Psoas muscle (tissue), 8 donors: ENCODE data around the gene ECI1. TPM values are rescaled to one million over a fixed set of nuclear protein-coding genes. Genes with fewer than 3 reads are reported as not detected.

Experiments used
- ATAC-seq, 4 donors: fragments of 200-7000 bp; cut with Tn5 transposase; one replicate each; pipeline ENCODE4 v1.9.1; 2020; ENCODE audit warnings: moderate library complexity in 3 of 4, mild to moderate bottlenecking in 2 of 4
- DNase-seq, 2 donors: peaks; one replicate each; pipeline ENCODE4 v3.0.0-alpha.2; 2020
- H3K27ac ChIP-seq: fragments of 200-600 bp; one replicate; pipeline ENCODE4 v1.8.0; 2022
- H3K27me3 ChIP-seq, 3 donors: fragments of 200-600 bp in 1 of 3; one replicate each; pipeline versions ENCODE4 v1.6.1 to v1.8.0; 2013 to 2022; ENCODE audit warnings: low read length in 2 of 3, mild to moderate bottlenecking in 2 of 3, moderate library complexity in 1 of 3; ENCODE audit not compliant: insufficient read depth in 3 of 3
- H3K36me3 ChIP-seq, 2 donors: fragments of 200-600 bp in 1 of 2; one replicate each; pipeline versions ENCODE4 v1.6.1 to v1.8.0; 2013 to 2022; ENCODE audit warnings: low read depth in 1 of 2, mild to moderate bottlenecking in 1 of 2, moderate library complexity in 1 of 2; ENCODE audit not compliant: insufficient read depth in 1 of 2
- H3K4me1 ChIP-seq: fragments of 200-600 bp; one replicate; pipeline ENCODE4 v1.8.0; 2022
- H3K4me3 ChIP-seq: fragments of 200-600 bp; one replicate; pipeline ENCODE4 v1.8.0; 2022; ENCODE audit warnings: mild to moderate bottlenecking
- H3K9me3 ChIP-seq: fragments of 200-600 bp; one replicate; pipeline ENCODE4 v1.8.0; 2022
- WGBS, 3 donors: extraction: QIAGEN DNeasy Blood & Tissue Kit; methylation state at CpG; one replicate each; pipeline versions ENCODE4 v1.1.6 to v1.1.7; 2013; 5-methylcytosine and 5-hydroxymethylcytosine counted together
- intact Hi-C, 2 donors: fragments of 100-400 bp; cut with DNase I; formaldehyde crosslinking; loops; one replicate each; pipeline versions ENCODE4 v1.11.0 to v1.14.2; 2022
- polyA plus RNA-seq, 3 donors: library from polyadenylated mRNA; stranded (reverse); fragments of 200-250 nt; gene quantifications; one replicate each; pipeline ENCODE4 v1.2.3, GENCODE V29; 2013
- total RNA-seq, 4 donors: library from RNA; stranded (reverse); fragmentation: NEBNext Ultra II Directional in 2 of 4; extraction: Animal tissue kit (Norgen Biotek cat#: 25700) in 2 of 4; gene quantifications; one replicate each; pipeline versions ENCODE4 v1.2.1 to v1.2.4, GENCODE V29; 2021 to 2023
- TF ChIP-seq, protein P1 (sequence below): fragments of 200-600 bp; IDR thresholded peaks from one replicate; pipeline ENCODE4 v1.8.0; 2022; ENCODE audit warnings: antibody characterized with exemption
- donor health status: healthy with polysubstance abuse.
- donor health status: DM: no; HTN: no; CAD: no; lungs with moderate emphysema.
- donor health status: Bipolar disorder and iron deficiency.
- donor health status: healthy.
- donor health status: DM: yes; HTN: yes; CAD: no.
- donor health status: DM: no; HTN: no; CAD: no.
- donor health status: DM: no; HTN: no; CAD: no.
- donor health status: DM: yes; HTN: yes; CAD: no.

Gene ECI1
- total and polyA plus RNA-seq, 7 donors = 81.7 to 205 (median 138) TPM

DNA sequence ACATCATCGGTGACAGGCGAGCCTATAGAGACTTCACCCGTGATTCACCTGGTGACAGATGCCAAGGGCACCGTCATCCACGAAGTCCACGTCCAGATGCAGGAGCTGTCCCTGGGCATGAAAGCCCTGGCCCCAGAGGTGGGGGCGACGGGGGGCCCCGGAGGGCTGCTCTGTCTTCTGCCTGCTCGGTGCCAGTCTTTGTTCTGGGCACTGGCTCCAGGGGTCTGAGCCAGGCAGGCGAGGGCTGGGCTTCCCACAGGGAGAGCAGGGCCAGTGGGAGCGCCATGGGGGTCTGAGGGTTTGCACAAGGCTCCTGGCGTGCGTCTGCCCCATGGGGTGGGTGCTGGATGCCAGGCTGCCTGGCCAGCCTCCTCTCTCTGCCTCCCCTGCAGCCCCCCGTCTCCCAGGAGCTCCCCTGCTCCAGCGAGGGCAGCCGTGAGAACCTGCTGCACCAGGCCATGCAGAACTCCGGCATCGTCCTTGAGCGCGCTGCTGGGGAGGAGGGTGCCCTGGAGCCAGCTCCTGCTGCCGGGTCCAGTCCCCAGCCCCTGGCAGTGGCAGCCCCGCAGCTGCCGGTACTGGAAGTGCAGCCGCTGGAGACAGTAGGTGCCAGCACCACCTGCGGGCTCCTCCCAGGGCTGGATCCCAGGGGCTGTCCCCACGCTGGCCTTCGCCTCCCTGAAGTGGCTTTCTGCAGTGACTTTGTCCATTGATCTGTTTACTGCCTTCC lies 18.2 kb downstream of the ECI1 start:
- ATAC-seq (no peak), DNase-seq (no peak)
- H3K36me3 ChIP-seq = peaks cover 3 to 76% of the 10 kb centered on the region in 2 donors
- no peak overlapping the region for H3K4me3 ChIP-seq
- 85 to 91% (median 88%) methylated on average over 26 to 28 of the region's 28 CpGs for WGBS, 3 donors
- TF ChIP-seq, protein P1, sequence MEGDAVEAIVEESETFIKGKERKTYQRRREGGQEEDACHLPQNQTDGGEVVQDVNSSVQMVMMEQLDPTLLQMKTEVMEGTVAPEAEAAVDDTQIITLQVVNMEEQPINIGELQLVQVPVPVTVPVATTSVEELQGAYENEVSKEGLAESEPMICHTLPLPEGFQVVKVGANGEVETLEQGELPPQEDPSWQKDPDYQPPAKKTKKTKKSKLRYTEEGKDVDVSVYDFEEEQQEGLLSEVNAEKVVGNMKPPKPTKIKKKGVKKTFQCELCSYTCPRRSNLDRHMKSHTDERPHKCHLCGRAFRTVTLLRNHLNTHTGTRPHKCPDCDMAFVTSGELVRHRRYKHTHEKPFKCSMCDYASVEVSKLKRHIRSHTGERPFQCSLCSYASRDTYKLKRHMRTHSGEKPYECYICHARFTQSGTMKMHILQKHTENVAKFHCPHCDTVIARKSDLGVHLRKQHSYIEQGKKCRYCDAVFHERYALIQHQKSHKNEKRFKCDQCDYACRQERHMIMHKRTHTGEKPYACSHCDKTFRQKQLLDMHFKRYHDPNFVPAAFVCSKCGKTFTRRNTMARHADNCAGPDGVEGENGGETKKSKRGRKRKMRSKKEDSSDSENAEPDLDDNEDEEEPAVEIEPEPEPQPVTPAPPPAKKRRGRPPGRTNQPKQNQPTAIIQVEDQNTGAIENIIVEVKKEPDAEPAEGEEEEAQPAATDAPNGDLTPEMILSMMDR = no peak
- no peak overlapping the region for H3K27ac ChIP-seq
- H3K4me1 ChIP-seq = peaks cover 9% of the 10 kb centered on the region
- H3K9me3 ChIP-seq = no peaks in the 10 kb centered on the region
- intact Hi-C loops = no loop called here
- H3K27me3 ChIP-seq = peaks cover 0 to 13% (median 4%) of the 10 kb centered on the region in 3 donors

DNA sequence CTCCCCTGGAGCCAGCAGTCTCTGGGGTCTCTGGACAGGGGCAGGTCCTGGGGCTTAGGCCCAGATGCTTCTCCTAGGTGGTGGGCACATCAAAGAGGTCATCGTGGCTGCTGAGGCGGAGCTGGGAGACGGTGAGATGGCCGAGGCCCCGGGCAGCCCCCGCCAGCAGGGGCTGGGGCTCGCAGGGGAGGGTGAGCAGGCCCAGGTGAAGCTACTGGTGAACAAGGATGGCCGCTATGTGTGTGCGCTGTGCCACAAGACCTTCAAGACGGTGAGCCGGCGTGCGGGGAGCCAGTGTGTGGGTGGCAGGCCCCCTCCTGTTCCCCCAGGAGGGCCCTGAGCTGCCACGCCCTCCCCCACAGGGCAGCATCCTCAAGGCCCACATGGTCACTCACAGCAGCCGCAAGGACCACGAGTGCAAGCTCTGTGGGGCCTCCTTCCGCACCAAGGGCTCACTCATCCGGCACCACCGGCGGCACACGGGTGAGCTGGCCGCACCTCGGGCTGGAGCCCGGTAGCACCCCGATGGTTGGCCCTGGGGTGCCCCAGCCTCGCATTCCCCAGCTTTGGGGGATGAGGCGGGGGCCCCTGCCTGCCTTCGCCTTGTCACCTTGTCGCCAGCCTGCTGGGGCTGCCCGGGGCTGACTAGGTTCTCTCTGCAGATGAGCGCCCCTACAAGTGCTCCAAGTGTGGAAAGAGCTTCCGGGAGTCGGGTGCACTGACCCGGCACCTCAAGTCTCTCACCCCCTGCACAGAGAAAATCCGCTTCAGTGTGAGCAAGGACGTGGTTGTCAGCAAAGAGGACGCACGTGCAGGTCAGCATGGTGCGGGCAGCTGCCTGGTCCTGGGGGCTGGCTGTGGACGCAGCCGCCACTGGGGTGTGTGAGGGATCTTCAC lies 19.0 kb downstream of the ECI1 start:
- Histone ChIP-seq H3K36me3 (peaks cover 3 to 80% of the 10 kb centered on the region in 2 donors), H3K9me3 (no peaks in the 10 kb centered on the region), H3K4me3 (no peak overlapping the region), H3K27ac (no peak overlapping the region), H3K4me1 (peaks cover 9% of the 10 kb centered on the region), H3K27me3 (peaks cover 0 to 13% (median 4%) of the 10 kb centered on the region in 3 donors)
- DNase-seq = no peak
- intact Hi-C loops = no loop called here
- WGBS, 3 donors = 89% methylated on average over 40 to 41 of the region's 41 CpGs
- no peak for ATAC-seq
- TF ChIP-seq, protein P1 = no peak

DNA sequence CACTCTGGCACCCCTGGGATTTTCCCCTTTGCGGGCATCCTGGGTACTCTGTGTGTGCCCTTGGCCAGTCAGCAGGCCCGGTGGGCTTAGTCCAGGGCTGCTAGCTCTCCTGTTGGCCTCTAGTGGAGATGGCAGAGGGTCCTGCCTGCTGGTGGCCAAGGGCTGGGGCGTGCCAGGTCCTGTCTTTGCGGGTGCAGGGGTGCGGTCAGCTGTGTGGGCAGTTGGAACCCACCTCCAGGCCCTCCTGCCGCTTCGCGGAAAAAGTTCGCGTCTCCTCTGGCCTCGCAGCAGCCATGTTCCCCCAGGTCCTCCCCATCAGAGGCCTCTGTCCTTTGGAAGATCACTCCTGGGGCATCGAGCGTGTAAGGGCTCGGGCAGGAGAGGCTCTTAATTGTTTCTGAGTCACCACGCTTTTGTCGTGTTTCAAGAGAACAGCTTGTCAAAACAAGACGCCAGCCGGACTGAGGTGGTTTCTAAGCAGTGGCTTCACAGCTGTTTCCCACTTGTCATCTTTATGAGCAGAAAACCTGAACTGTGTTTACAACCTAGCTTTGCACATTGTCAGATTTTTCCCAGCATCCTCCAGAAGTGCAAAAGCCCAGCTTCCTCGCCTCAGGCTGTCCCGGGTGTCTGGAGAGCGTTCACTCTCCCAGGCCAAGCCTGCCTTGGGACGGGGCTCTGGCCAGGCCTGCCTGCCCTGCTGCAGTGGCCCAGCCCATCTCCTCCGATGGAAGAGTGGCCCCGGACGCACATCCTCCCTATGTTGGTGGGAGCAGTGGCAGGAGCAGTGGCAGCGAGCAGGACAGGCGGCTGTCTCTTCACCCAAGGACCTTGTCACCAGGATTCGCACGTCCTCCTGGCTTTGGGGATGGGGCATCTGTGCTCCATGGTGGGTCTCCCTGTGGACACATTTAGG lies 20.1 kb downstream of the ECI1 start:
- no peak for DNase-seq
- intact Hi-C loops = no loop called here

DNA sequence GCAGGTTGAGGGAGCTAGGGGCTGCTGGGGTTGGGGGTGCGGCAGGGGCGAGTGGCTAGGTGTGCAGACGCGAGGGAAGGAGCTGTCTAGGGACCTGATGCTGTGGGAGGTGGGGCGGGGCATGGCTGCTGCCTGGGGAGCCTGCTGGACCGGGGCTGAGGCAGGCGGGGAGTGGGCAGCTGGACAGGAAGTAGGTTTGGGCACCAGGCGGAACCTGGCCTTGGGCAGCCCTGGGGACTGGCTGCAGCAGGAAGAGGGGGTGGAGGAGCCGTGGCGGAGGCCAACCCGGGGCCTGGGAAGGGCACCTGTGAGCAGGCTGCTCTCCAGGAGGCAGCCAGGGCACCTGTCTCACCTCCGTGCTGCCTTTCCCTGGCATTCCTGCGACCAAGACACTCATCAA lies 21.0 kb downstream of the ECI1 start:
- H3K27me3 ChIP-seq = peaks cover 0 to 3% (median 0%) of the 10 kb centered on the region in 3 donors
- H3K36me3 ChIP-seq = peaks cover 3 to 79% of the 10 kb centered on the region in 2 donors
- no peak for DNase-seq
- H3K27ac ChIP-seq = no peak overlapping the region
- H3K9me3 ChIP-seq = no peaks in the 10 kb centered on the region
- 81 to 85% (median 84%) methylated on average over 12 to 13 of the region's 13 CpGs for WGBS, 3 donors
- H3K4me3 ChIP-seq = no peak overlapping the region
- no peak for ATAC-seq
- H3K4me1 ChIP-seq = peaks cover 10% of the 10 kb centered on the region
- TF ChIP-seq, protein P1 = no peak
- intact Hi-C loops = no loop called here

More for the DNA sequence above, 20.1 kb downstream of the ECI1 start:
- Histone ChIP-seq H3K36me3 (peaks cover 3 to 85% of the 10 kb centered on the region in 2 donors), H3K9me3 (no peaks in the 10 kb centered on the region), H3K4me1 (peaks cover 10% of the 10 kb centered on the region), H3K4me3 (no peak overlapping the region), H3K27me3 (peaks cover 0 to 8% (median 1%) of the 10 kb centered on the region in 3 donors), H3K27ac (no peak overlapping the region)
- ATAC-seq = no peak
- WGBS, 3 donors = 80 to 89% (median 82%) methylated on average over 29 of the region's 29 CpGs
- TF ChIP-seq, protein P1 = no peak
